Measurements from ENCODE around the gene EIF2AK2.

Gene EIF2AK2

DNA sequence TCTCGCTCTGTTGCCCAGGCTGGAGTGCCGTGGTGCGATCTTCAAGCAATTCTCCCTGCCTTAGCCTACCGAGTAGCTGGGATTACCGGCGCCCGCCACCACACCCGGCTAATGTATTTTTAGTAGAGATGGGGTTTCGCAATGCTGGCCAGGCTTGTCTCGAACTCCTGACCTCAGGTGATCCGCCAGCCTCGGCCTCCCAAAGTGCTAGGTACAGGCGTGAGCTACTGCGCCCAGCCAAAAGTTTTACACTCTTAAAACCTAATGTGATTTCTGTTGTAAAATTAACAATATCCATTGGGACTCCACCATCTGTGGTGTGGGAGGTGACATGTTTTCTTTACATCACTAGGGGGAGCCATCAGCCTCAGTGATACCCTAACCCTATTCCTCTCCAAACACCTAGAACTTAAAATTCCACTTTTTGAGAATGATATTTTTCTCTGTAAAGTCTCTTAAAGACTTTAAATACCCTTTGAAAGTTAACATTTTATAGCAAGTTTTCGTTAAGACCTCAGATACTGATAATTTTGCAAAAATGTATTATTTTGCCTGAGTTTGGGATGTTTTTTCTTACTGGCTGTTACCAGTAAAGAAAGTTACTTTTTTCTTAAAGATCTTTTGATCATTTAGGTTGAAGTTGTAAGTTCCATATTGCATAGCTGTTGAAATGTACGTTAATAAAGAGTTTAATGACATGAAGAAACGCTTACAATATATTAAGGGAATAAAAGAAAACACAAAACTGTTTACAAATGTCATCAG lies 11.6 kb upstream of the EIF2AK2 start:
- DNase-seq: peak; percentile 12 to 25

DNA sequence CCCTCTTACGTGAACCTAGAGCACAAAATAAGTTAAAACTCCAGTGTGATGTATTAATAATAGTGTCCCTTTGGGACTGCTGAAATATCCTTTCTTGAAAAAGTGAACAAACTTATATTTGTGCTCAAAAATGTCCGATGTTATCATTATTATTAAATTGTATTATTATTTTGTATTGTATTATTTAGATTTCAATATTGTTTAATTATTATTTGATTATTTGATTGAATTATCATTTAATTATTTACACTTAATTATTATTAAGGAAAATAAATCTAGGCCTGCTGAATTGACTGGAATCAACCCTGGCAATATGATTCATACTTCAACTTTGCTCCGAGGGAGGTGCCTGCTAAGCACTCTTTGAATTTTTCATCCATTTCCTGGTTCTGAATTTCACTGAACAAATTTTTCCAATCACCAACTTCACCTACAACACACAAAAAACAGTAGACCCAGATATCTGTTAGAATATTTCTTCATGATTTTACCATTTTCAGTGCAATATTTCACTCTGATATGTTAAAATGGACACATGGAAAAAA lies 10.9 kb upstream of the EIF2AK2 start:
- DNase-seq: no peak

DNA sequence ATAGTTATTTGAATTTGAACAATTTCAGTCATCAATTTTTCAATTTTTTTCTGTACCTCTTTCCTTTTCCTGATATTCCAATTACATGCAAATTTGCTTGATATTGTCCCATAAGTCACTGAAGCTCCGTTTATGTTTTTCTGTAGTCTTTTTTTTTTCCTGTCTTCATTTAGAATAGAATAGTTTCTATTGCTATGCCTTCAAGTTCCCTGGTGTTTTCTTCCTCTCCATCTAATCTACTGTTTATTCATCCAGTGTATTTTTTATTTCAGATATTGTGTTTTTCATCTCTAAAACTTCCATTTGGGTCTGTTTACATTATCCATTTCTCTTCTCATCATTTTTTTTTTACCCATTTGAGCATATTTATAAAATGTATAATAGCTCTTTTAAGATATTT lies 8.0 kb upstream of the EIF2AK2 start:
- no peak for DNase-seq

DNA sequence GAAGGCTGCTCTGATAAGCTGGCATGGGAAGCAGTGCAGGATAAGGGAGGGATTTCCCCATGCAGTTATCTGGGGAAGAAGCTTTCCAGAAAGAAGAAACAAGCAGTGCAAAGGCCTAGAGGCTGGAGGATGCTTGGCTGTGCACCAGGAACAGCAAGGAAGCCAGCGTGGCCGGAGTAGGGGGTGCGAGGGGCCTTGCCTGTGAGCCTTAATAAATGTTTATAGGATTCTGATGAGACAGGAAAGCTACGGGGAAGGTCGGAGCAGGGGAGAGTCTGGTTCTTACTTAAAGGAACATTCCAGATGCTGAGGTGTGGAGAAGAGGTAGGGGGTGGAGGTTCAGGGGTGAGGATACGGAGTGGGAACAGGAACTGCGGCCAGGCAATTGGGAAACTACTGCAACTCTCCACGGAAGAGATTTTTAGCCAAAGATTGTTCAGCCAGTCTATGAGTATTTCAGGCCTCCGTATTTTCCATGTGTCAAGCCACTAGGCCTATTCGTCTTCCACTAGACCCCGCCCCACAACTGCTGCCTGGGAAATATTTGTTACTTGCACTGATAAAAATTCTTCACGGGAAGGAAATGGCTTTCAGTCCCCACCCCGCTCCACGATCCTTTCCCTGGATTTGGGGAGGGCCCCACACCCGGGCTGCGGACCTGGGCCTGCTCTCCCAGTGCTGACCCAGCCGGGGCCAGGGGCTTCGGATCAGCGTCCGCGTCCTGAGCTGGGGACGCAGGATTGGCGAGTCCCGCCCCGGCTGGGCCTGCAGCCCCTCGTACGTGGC lies 516 bp downstream of the EIF2AK2 start:
- DNase-seq: peak; percentile 38 to 43

DNA sequence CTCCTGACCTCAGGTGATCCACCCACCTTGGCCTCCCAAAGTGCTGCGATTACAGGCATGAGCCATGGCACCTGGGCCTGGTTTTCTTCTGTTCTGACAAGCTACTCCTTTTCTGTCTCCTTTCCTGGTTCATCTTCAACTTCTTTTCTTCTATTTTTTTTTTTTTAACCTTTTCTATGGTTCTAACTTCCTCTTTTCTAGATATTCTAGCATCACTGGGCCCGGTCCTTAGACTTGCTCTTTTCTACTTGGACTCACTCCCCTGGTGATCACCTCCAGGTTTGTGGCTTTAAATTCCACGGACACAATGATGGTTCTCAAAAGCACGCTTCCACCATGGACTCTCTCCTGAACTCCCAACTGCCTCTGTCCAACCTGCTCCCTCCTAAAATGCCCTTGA lies 2.0 kb downstream of the EIF2AK2 start:
- DNase-seq: no peak

DNA sequence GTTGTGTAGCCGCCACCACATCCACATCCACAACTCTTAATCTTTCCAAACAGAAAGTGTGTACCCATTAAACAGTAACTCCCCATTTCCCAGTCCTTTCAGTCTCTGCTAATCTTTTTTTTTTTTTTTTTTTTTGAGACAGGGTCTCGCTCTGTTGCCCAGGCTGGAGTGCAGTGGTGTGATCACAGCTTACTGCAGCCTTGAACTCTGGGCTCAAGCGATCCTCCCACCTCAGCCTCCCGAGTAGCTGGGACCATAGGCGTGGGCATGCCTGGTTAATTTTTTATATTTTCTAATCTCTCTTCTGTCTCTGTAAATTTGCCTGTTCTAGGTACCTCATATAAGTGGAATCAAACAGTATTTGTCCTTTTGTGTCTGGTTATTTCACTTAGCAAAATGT lies 3.6 kb downstream of the EIF2AK2 start:
- no peak for DNase-seq

DNA sequence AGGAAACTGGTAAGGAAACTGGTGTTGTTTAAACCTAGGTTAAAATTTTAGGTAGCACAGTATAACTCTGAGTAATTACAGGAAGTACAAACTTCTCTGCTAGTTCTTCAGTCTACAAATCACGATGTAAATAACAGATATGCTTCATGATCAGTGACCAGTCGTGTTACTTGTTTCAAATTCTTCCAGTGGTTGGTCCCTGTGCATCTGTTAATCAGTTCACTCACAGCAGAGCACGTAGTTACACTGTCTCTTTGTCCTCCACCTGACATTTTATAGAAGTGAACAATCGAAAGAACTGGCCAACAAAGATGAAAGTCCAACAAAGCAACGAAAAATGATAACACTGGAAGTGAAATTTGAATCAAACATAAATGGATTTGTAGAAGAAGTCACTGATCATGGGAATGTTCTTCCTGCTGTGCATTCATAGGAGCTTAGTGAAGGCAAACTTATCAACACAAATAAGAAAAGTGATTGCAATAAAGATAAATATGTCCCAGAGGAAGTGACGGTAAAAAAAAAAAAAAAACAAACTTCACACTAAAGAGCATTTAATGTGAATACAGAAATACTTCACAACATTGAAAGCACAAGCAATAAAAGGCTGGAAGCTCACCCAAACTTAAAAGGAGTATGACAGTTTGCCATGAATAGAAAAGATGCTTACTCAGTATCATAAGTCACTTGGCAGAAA lies 7.0 kb downstream of the EIF2AK2 start:
- DNase-seq: no peak

DNA sequence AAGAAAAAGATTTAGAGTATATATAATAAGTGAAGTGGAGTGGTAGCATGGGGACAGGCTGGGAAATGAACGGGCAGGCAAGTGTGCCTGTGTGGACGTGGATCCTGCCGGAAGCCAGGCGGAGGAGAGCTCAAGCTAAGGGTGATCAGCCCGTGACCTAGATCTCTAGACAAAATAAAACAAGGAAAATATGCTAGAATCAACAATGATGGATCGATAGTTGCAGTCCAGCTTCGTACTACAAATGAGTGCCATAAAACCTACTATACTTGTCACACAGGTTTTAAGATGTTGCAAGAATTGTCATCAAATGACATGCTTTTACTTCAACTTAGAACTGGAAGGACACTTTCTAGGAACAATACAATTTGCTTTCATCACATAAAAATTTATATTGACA lies 8.5 kb downstream of the EIF2AK2 start:
- DNase-seq: no peak

DNA sequence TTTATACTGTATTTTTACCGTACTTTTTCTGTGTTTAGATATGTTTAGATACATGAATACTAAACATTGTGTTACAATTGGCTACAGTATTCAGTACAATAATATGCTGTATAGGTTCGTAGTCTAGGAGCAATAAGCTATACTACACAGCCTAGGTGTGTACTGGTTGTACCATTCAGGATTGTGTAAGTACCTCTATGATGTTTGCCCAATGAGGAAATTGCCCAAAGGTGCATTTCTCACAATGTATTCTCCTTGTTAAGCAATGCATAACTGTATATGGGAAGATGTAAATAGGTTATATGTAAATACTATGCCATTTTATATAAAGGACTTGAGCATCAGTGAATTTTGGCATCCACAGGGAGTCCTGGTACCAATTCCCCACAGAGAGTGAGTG lies 10.7 kb downstream of the EIF2AK2 start:
- DNase-seq: no peak

DNA sequence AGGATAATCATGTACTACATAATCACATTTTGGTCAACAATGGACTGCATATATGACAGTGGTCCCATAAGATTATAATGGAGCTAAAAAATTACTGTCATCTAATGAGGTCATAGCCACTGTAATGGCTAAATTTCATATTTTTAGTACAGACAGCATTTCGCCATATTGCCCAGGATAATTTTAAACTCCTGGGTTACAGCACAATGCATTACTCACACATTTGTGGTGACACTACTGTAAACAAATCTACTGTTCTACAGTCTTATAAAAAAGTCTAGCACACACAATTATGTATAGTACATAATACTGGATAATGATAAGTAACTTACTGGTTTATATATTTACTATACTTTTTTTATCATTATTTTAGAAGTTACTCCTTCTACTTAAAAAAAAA lies 12.8 kb downstream of the EIF2AK2 start:
- no peak for DNase-seq

DNA sequence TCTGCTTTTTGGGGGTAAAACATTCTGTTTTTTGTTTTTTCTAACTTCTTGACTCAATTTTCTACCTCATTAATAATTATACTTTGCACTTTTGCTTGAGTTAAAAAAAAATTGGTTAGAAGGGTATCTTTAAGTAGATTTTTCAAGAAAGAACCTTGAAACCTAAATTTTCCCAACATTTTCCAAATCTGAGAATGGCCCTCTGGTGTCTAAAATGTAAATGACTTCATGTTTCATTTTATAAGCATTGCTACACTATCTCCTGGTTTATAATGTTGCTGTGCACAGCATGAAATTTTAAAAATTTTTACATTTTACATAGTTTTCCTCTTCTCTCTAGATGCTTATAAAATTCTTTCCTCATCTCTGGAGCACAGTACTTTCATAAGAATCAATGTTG lies 14.2 kb downstream of the EIF2AK2 start:
- no peak for DNase-seq

DNA sequence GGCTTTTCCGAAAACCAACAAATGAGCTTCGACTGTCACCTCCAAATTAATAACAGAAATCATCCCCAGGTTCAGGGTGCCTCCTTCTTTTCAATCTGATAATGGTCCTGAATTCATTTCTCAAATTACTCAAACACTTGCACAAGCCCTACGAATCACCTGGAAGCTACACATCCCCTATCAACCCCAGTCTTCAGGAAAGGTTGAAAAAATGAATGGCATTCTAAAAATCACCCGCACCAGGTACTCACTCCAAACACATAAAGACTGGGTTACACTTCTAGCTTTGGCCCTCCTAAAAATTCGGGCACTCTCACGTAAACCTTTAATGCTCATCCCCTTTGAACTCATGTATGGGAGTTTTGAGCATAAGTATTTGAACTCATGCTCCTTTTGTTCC lies 23.9 kb downstream of the EIF2AK2 start:
- DNase-seq: no peak

DNA sequence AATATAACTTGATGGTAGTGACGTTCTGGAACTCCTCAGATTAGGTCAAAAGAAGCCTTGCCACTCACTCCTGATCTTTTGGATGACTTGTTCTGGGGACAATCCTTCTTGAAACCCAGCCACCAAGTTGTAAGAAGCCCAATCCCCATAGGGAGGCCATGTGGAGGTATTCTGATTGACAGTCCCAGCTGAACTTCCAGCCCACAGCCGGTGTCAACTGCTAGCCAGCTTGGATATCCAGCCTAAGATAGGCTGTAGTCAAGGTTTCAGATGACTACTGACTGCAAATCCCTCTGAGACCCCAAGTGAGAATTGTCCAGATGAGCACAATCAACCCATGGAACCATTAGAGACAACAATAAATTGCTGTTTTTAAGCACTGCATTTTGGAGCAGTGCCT lies 31.4 kb downstream of the EIF2AK2 start:
- no peak for DNase-seq

DNA sequence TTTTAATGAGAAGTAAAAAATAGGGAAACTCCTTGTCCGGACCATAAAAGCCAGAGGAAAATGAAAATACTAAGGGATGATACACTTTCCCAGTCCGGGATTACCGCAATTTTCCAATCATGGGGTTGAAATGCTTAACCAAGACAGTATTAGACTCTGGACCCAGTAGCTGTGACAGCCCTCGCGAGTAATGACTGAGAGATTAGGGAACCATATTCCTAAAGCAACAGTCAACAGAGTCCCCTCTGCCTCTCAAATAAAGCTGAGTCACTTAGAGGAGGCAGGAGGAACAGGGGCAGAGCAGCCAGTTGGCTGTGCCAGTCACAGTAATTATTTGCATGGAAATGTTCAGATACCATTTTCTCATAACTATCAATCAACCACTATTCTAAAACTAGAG lies 37.6 kb downstream of the EIF2AK2 start:
- DNase-seq: no peak

DNA sequence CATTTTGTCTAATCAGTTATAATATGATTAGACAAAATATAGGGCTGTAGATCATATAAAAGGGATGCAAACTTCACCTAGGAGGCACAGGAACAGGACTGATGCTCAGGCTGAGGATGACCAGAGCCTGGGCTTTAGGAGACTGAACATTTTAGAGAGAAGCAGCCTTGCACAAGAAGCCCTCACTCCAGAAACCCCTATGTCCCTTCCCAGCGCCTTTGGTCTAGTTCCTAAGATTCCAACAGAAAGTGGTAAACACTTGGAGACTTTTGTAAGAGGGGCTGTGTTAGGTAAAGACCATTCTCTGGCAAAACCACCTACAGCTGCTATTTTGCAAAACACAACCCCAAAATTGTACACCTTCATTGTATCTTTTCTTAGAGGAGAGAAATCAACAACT lies 39.2 kb downstream of the EIF2AK2 start:
- DNase-seq: no peak

DNA sequence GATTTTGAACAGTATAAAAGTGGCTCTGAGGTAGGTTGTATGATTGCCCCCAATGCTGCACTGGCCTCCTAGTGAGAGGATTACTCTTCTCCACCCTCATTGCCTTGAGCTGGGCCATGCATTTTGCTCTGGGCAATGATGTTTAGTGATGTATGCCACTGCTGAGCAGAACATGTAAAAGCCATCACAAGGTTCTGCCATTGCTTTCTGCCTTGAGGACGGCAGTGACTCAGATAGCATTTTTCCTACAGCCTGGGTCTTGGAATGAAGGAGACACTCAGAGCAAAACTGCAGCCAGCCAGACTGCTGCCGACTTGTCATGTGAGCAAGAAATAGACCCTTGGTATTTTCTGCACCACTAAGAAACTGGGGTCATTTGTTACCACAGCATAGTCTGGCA lies 44.8 kb downstream of the EIF2AK2 start:
- DNase-seq: no peak

DNA sequence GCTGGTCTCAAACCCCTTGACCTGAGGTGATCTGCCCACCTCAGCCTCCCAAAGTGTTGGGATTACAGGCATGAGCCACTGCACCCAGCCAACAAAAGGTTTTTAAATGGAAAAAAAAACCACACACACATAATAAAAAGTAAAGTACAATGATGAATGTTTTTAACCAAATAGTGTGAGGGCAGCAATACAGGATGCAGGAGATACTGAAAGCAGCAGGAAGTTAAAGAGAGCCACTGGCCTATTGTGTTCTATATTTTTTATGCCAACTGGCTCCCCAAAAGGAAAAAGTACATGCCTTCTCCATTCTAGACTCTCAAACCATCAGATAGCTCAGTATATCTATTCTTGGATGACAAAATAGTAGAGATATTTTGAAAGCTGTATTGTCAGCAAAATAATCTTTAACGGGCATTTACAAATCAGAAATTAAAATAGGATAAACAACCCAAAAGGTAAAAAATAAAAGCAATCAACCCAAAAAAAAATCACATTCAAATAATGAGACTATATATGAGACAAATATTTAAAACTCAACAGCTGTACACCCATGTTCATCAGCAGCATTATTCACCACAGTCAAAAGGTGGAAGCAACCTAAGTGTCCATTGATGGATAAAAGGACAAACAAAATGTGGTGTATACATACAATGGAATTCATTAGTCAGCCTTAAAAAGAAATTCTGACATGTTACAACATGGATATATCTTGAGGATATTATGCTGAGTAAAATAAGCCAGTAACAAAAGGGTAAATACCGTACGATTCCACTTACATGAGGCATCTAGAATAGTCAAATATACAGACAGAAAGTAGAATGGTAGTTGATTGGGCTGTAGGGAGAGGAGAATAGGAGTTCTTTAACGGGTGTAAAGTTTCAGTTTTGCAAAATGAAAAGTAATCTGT lies 46.2 kb downstream of the EIF2AK2 start:
- DNase-seq: no peak

DNA sequence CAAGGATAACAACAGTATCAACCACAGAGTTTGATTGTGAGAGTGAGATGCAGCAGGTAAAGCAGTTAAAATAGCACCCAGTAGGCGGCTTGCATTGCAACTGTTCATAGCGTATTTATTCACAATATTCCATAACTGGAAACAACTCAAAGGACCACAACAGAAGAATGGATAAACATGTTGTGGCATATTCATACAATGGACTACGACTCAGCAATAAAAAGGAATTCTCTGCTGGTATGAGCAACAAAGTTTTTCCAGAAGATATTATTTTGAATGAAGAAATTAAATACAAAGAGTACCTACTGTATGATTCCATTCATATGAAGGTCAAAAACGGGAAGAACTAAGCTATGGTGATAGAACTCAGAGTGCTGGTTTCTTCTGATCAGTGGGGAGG lies 47.3 kb downstream of the EIF2AK2 start:
- DNase-seq: no peak

DNA sequence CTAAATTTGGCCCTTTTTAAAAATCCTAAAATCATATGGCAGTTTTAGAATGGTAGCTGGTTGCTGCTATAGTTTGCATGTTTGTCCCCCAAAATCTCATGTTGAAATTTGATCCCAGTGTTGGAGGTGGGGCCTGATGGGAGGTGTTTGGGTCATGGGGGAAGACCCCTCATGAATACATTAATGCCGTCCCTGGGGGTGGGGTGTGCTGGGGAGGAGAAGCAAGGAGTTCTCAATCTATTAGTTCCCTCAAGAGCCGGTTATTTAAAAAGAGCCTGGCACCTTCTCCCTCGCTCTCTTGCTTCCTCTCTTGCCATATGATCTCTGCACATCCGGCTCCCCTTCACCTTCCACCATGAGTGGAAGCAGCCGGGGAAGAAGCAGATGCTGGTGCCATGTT lies 51.6 kb downstream of the EIF2AK2 start:
- no peak for DNase-seq

DNA sequence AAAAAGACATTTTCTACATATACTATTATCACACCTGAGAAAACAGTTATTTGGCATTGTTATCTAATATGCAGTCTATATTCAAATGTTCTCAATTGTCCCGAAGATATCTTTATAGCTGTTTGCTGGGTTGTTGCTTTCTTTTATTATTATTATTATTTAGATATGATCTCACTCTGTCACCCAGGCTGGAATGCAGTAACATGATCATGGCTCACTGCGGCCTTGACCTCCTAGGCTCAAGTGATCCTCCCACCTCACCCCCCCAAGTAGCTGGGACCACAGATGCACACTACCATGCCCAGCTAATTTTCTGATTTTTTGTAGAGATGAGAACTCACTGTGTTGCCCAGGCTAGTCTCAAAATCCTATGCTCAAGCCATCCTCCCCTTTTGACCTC lies 52.6 kb downstream of the EIF2AK2 start:
- no peak for DNase-seq

DNA sequence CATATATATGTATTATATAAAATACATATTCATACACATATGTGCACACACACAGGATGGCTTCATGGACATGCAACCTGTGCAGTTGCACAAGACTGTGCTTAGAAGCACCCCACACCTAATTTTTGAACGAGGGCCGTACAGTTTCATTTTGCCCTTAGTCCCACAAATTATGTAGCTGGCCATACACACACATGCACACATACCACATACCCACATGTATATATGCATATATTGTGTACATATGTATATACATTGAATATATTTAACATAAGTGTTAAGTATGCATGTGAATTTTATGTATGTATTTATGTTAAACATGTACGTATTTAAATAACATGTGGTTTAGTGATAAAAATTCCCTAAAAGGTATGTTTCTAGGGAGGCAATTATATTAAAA lies 54.2 kb downstream of the EIF2AK2 start:
- no peak for DNase-seq

DNA sequence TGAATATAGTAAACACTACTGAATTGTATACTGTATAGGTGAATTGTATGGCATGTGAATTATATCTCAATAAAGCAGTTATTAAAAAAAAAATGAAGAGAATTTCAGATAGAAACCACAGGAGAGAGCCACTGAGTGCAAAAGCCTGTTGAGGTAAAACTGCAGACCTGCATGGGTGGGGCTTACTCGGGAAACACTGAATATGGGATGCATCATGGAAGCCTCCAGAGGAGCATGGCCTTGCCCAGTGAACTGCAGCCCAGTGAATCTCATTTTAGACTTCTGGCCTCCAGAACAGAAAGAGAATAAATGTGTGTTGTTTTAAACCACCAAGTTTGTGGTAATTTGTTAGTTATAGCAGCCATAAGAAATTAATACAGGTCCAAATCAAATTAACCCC lies 56.7 kb downstream of the EIF2AK2 start:
- DNase-seq: no peak

Measured in stimulated activated CD4-positive, alpha-beta T cell treated with anti-CD3 and anti-CD28 coated beads, Interleukin-2, amount 100 ng/mL, for 24 hours (primary cell).